Astrocyte of the spinal cord (primary cell): ENCODE results near the gene UBXN4.
"Not testable (repeated sequence)": the region's sequence is repeated elsewhere in the genome, so short reads cannot be mapped to it uniquely, and the experiment has no call there.

Experiments used
- DNase-seq: peaks from one replicate; pipeline ENCODE4 v3.0.0; 2011; ENCODE audit warnings: low read depth, low spot score
- H3K4me3 ChIP-seq: 2 replicates; pipeline ENCODE4 v1.5.1; 2011; ENCODE audit warnings: low read depth, mild to moderate bottlenecking, low read length, moderate library complexity
- in situ Hi-C: cut with HindIII; loops from 2 replicates; pipeline ENCODE4 v1.10.0; 2017; ENCODE audit warnings: low sequenced_read_pairs
- TF ChIP-seq, protein P1 (sequence below): IDR thresholded peaks from 2 replicates; pipeline ENCODE4 v1.5.1; 2012; ENCODE audit warnings: low read depth, mild to moderate bottlenecking, low read length, inconsistent platforms

The UBXN4 gene

DNA sequence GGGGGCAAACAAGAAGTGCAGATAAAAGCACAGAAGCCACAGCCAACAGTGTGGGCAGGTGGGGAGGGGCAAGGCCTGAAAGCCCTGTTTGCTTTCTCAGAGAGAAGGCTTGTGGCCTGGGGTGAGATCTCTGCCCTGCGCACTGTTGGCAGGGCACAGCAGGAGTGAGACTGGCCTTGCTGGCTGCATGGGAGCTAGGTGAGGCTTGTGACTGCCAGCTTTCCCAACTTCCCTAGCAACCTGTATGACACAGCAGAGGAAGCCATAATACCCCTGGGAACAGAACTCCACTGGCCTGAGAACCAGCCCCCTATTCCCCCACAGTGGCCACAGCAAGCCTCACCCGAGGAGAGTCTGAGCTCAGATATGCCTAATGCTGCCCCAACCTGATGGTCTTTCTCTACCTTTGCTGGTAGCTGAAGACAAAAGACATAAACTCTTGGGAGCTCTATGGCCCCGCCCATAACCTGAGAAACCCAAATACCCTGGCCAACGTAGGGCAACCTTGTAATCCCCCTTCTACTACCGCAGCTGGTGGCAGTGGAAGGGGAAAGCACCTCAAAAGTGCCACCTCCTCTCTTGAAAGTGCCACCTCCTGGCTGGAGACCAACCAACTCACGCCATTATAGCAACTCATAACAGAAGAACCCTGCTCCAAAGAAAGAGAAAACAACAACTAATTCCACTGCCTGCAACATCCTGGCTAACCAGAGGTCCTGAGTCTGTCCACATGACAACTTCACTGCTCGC is 50.9 kb downstream of the UBXN4 start:
- in situ Hi-C loops: no loop called here
- no peak overlapping the region for H3K4me3 ChIP-seq
- TF ChIP-seq, protein P1, sequence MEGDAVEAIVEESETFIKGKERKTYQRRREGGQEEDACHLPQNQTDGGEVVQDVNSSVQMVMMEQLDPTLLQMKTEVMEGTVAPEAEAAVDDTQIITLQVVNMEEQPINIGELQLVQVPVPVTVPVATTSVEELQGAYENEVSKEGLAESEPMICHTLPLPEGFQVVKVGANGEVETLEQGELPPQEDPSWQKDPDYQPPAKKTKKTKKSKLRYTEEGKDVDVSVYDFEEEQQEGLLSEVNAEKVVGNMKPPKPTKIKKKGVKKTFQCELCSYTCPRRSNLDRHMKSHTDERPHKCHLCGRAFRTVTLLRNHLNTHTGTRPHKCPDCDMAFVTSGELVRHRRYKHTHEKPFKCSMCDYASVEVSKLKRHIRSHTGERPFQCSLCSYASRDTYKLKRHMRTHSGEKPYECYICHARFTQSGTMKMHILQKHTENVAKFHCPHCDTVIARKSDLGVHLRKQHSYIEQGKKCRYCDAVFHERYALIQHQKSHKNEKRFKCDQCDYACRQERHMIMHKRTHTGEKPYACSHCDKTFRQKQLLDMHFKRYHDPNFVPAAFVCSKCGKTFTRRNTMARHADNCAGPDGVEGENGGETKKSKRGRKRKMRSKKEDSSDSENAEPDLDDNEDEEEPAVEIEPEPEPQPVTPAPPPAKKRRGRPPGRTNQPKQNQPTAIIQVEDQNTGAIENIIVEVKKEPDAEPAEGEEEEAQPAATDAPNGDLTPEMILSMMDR: no peak
- no peak for DNase-seq

GRCh38 chr2:135795641-135796040 is 54.0 kb downstream of the UBXN4 start:
- in situ Hi-C loops, DNase-seq, H3K4me3 ChIP-seq: not testable (repeated sequence)

GRCh38 chr2:135796606-135797005 is 55.0 kb downstream of the UBXN4 start:
- no peak for DNase-seq
- H3K4me3 ChIP-seq: no peak overlapping the region
- TF ChIP-seq, protein P1: no peak
- in situ Hi-C loops: no loop called here

- peak; percentile 69 for DNase-seq
- H3K4me3 ChIP-seq: no peak overlapping the region
- in situ Hi-C loops: no loop called here
- TF ChIP-seq, protein P1: peak; percentile 97
Observed at GRCh38 chr2:135797497-135798274, 56.0 kb downstream of the UBXN4 start.

GRCh38 chr2:135798275-135798705 is 56.6 kb downstream of the UBXN4 start:
- DNase-seq: no peak
- in situ Hi-C loops: no loop called here
- H3K4me3 ChIP-seq: no peak overlapping the region
- TF ChIP-seq, protein P1: no peak

DNA sequence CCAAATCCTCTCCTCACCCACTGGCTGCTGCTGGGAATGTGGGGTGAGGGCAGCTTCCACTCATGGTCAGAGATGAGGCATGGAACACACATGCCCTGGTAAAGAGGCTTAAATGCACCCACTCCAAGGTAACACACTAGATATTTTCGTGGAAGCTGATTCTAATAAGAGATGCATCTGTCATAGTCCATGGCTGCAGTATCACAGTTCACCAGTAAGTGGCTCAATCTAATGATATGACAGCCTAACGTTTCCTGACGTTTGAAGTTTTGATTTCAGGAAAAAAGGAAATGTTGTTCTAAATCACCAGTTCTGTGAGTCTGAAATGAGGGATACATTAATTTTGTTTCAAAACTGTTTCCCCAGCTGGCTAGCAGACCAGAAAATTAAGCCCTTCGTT is 57.1 kb downstream of the UBXN4 start:
- TF ChIP-seq, protein P1: peak; percentile 34
- no peak overlapping the region for H3K4me3 ChIP-seq
- in situ Hi-C loops: no loop called here
- no peak for DNase-seq

GRCh38 chr2:135799738-135800137 is 58.1 kb downstream of the UBXN4 start:
- TF ChIP-seq, protein P1: no peak
- DNase-seq: no peak
- in situ Hi-C loops: no loop called here
- no peak overlapping the region for H3K4me3 ChIP-seq
